ENCODE data around the gene MACROD2. TPM values are rescaled to one million over a fixed set of nuclear protein-coding genes. Genes with fewer than 3 reads are reported as not detected.

Gene MACROD2
- total and polyA plus RNA-seq, 2 of the 4 experiments (the other 2 are of a cell fraction) = not detected

- ATAC-seq (ENCODE audit: low read depth) (no peak), DNase-seq (no peak)
- 45% methylated on average over 4 of the region's 9 CpGs; no CpG with 5 or more reads in 1 of the 2 experiments for WGBS, 2 experiments (ENCODE audit: extremely low coverage in 2 of 2, insufficient read length in 1 of 2)
- no peak overlapping the region for H3K4ac ChIP-seq (ENCODE audit: low read depth, low read length)
- no peak overlapping the region for H3K4me2 ChIP-seq (ENCODE audit: low read depth, low read length)
- H2BK120ac ChIP-seq (ENCODE audit: low read depth, low read length) = no peak overlapping the region
- no peak overlapping the region for H4K8ac ChIP-seq (ENCODE audit: low read depth in 2 of 2, low read length in 2 of 2)
- no peak overlapping the region for H2AK9ac ChIP-seq (replicated peaks; ENCODE audit: low read depth, low read length, poor library complexity)
- H3K9me1 ChIP-seq (ENCODE audit: insufficient read depth, low read length) = no peaks in the 10 kb centered on the region
- no peaks in the 10 kb centered on the region for H3K36me3 ChIP-seq (ENCODE audit: control insufficient read depth, insufficient read depth, low read length)
- H4K5ac ChIP-seq (ENCODE audit: low read depth, low read length) = no peak overlapping the region
- no peak overlapping the region for H3K27ac ChIP-seq (ENCODE audit: insufficient read depth, low read length)
- no peak overlapping the region for H3K18ac ChIP-seq (ENCODE audit: low read depth, low read length)
- H3K56ac ChIP-seq (ENCODE audit: extremely low read depth, insufficient read depth, low read length) = no peak overlapping the region
- no peak overlapping the region for H2AFZ ChIP-seq (replicated peaks; ENCODE audit: low read length, poor library complexity)
- no peak for TF ChIP-seq MXI1 (IDR thresholded peaks at IDR 0.05; ENCODE audit: borderline replicate concordance, low read depth, low read length)
- no peak for TF ChIP-seq CEBPB (IDR thresholded peaks at IDR 0.05; ENCODE audit: low read depth, low read length)
- TF ChIP-seq POLR2A (IDR thresholded peaks at IDR 0.05; ENCODE audit: low read depth, low read length) = no peak
- TF ChIP-seq BHLHE40 (IDR thresholded peaks at IDR 0.05; ENCODE audit: low read depth, low read length) = no peak
- TF ChIP-seq CHD1 (IDR thresholded peaks at IDR 0.05; ENCODE audit: low read depth, low read length) = no peak
- TF ChIP-seq RAD21 (IDR thresholded peaks at IDR 0.05; ENCODE audit: low read length) = no peak
- TF ChIP-seq MAZ (IDR thresholded peaks at IDR 0.05; ENCODE audit: borderline replicate concordance, low read depth, low read length) = no peak
- TF ChIP-seq MAFK (IDR thresholded peaks at IDR 0.05; ENCODE audit: low read depth, low read length) = no peak
- TF ChIP-seq NFE2L2 (IDR thresholded peaks at IDR 0.05; ENCODE audit: low read depth, low read length) = no peak
- TF ChIP-seq RCOR1 (IDR thresholded peaks at IDR 0.05; ENCODE audit: insufficient replicate concordance, low read length) = no peak
- no peak for TF ChIP-seq SMC3 (IDR thresholded peaks at IDR 0.05; ENCODE audit: low read depth, low read length)
- TF ChIP-seq, protein P1, sequence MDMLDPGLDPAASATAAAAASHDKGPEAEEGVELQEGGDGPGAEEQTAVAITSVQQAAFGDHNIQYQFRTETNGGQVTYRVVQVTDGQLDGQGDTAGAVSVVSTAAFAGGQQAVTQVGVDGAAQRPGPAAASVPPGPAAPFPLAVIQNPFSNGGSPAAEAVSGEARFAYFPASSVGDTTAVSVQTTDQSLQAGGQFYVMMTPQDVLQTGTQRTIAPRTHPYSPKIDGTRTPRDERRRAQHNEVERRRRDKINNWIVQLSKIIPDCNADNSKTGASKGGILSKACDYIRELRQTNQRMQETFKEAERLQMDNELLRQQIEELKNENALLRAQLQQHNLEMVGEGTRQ (IDR thresholded peaks at IDR 0.05; ENCODE audit: low read depth, low read length) = no peak
- no peak for TF ChIP-seq RFX5 (IDR thresholded peaks at IDR 0.05; ENCODE audit: low read depth, low read length)
- TF ChIP-seq, protein P2, sequence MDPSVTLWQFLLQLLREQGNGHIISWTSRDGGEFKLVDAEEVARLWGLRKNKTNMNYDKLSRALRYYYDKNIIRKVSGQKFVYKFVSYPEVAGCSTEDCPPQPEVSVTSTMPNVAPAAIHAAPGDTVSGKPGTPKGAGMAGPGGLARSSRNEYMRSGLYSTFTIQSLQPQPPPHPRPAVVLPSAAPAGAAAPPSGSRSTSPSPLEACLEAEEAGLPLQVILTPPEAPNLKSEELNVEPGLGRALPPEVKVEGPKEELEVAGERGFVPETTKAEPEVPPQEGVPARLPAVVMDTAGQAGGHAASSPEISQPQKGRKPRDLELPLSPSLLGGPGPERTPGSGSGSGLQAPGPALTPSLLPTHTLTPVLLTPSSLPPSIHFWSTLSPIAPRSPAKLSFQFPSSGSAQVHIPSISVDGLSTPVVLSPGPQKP (IDR thresholded peaks at IDR 0.05; ENCODE audit: borderline replicate concordance, low read depth, low read length) = no peak
- TF ChIP-seq, protein P3, sequence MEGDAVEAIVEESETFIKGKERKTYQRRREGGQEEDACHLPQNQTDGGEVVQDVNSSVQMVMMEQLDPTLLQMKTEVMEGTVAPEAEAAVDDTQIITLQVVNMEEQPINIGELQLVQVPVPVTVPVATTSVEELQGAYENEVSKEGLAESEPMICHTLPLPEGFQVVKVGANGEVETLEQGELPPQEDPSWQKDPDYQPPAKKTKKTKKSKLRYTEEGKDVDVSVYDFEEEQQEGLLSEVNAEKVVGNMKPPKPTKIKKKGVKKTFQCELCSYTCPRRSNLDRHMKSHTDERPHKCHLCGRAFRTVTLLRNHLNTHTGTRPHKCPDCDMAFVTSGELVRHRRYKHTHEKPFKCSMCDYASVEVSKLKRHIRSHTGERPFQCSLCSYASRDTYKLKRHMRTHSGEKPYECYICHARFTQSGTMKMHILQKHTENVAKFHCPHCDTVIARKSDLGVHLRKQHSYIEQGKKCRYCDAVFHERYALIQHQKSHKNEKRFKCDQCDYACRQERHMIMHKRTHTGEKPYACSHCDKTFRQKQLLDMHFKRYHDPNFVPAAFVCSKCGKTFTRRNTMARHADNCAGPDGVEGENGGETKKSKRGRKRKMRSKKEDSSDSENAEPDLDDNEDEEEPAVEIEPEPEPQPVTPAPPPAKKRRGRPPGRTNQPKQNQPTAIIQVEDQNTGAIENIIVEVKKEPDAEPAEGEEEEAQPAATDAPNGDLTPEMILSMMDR (conservative IDR thresholded peaks at IDR 0.05; ENCODE audit: low read depth, low read length) = no peak
- TF ChIP-seq FOS (IDR thresholded peaks at IDR 0.05; ENCODE audit: low read depth, low read length) = no peak
- dilution Hi-C loops (cut with HindIII; ENCODE audit: low sequenced_read_pairs, unreplicated experiment) = no loop called here
- no peak overlapping the region for H4K91ac ChIP-seq (ENCODE audit: insufficient read depth, low read depth, low read length)
- H3K79me1 ChIP-seq (ENCODE audit: low read depth in 1 of 2, low read length in 2 of 2) = no peaks in the 10 kb centered on the region
- no peaks in the 10 kb centered on the region for H3K4me1 ChIP-seq (ENCODE audit: control insufficient read depth, insufficient read depth, low read length)
- H3K4me3 ChIP-seq (ENCODE audit: insufficient read depth, low read depth, low read length) = no peak overlapping the region
- H3K27me3 ChIP-seq (ENCODE audit: control insufficient read depth, insufficient read depth, low read length) = no peaks in the 10 kb centered on the region
- no peak overlapping the region for H2BK5ac ChIP-seq (ENCODE audit: low read depth, low read length, poor library complexity, severe bottlenecking)
- POLR2A ChIA-PET (ENCODE audit: unreplicated experiment) = no interaction called here
- no peaks in the 10 kb centered on the region for H4K20me1 ChIP-seq (ENCODE audit: insufficient read depth, low read length)
- H3K9me3 ChIP-seq (ENCODE audit: control insufficient read depth, insufficient read depth, low read length) = no peaks in the 10 kb centered on the region
- H3K14ac ChIP-seq (replicated peaks; ENCODE audit: low read depth, low read length) = no peak overlapping the region
- H3K23ac ChIP-seq (ENCODE audit: low read depth, low read length) = no peak overlapping the region
- no peak overlapping the region for H3K9ac ChIP-seq (ENCODE audit: low read depth, low read length)
- in situ Hi-C loops (cut with MboI; ENCODE audit: low sequenced_read_pairs) = no loop called here
- BruUV-seq (replicated peaks) = no TSS peak
- H2BK20ac ChIP-seq (ENCODE audit: low read depth, low read length) = no peak overlapping the region
- intact Hi-C loops (cut with micrococcal nuclease) = no loop called here
- CTCF ChIA-PET = no interaction called here
- H2BK15ac ChIP-seq (ENCODE audit: low read depth, low read length) = no peak overlapping the region
- no peak overlapping the region for H2AK5ac ChIP-seq (ENCODE audit: low read depth, low read length)
Measured at GRCh38 chr20:15446373-15446772, 1451.1 kb downstream of the MACROD2 start.

Measured in IMR-90 (cell line).